Measurements from ENCODE around the gene ZNF500.

ZNF500 gene

GRCh38 chr16:4768549-4769305 is 1.8 kb upstream of the ZNF500 start:
- DNase-seq, result peak; percentile 90

GRCh38 chr16:4767872-4768548 is 1.0 kb upstream of the ZNF500 start:
- DNase-seq, result no peak

- no peak for DNase-seq
These were observed 1.2 kb downstream of the ZNF500 start for GRCh38 chr16:4765511-4766474.

- DNase-seq, result no peak
These were observed 3.2 kb downstream of the ZNF500 start for GRCh38 chr16:4763791-4764190.

GRCh38 chr16:4762205-4762604 is 4.8 kb downstream of the ZNF500 start:
- no peak for DNase-seq

- no peak for DNase-seq
These were observed 6.6 kb downstream of the ZNF500 start for GRCh38 chr16:4760221-4760910.

GRCh38 chr16:4755687-4756086 is 11.3 kb downstream of the ZNF500 start:
- DNase-seq, result no peak

GRCh38 chr16:4754865-4755264 is 12.1 kb downstream of the ZNF500 start:
- no peak for DNase-seq

GRCh38 chr16:4753227-4753626 is 13.7 kb downstream of the ZNF500 start:
- DNase-seq, result no peak

- DNase-seq, result no peak
These were observed 14.4 kb downstream of the ZNF500 start for GRCh38 chr16:4752351-4753100.

- DNase-seq, result no peak
These were observed 16.1 kb downstream of the ZNF500 start for GRCh38 chr16:4750896-4751295.

- DNase-seq, result no peak
These were observed 17.2 kb downstream of the ZNF500 start for GRCh38 chr16:4749700-4750257.

- DNase-seq, result no peak
These were observed 18.1 kb downstream of the ZNF500 start for GRCh38 chr16:4748682-4749411.

GRCh38 chr16:4747906-4748681 is 18.9 kb downstream of the ZNF500 start:
- no peak for DNase-seq

- no peak for DNase-seq
These were observed 19.9 kb downstream of the ZNF500 start for GRCh38 chr16:4746991-4747574.

GRCh38 chr16:4746215-4746614 is 20.7 kb downstream of the ZNF500 start:
- DNase-seq, result no peak

GRCh38 chr16:4745274-4745569 is 21.7 kb downstream of the ZNF500 start:
- no peak for DNase-seq

GRCh38 chr16:4744555-4745273 is 22.2 kb downstream of the ZNF500 start:
- DNase-seq, result no peak

GRCh38 chr16:4743226-4743878 is 23.6 kb downstream of the ZNF500 start:
- no peak for DNase-seq
